Osteocyte (in vitro differentiated cells): Measurements from ENCODE around the gene TEX19. TPM values are rescaled to one million over a fixed set of nuclear protein-coding genes. Genes with fewer than 3 reads are reported as not detected.

Source experiments
- DNase-seq: peaks from one replicate; pipeline ENCODE4 v3.0.0; 2021; ENCODE audit warnings: mixed read lengths; ENCODE audit not compliant: unreplicated experiment; ENCODE audit errors: extremely low spot score
- H3K27ac Mint-ChIP-seq: one replicate; pipeline ENCODE4 v1.8.0; 2021; ENCODE audit warnings: mild to moderate bottlenecking, mixed read lengths; ENCODE audit not compliant: unreplicated experiment
- H3K27me3 Mint-ChIP-seq: one replicate; pipeline ENCODE4 v1.8.0; 2021; ENCODE audit warnings: mixed read lengths; ENCODE audit not compliant: unreplicated experiment
- H3K36me3 Mint-ChIP-seq: one replicate; pipeline ENCODE4 v1.8.0; 2021; ENCODE audit warnings: mixed read lengths; ENCODE audit not compliant: unreplicated experiment
- H3K4me1 Mint-ChIP-seq: one replicate; pipeline ENCODE4 v1.8.0; 2021; ENCODE audit warnings: mixed read lengths; ENCODE audit not compliant: unreplicated experiment
- H3K4me3 Mint-ChIP-seq: one replicate; pipeline ENCODE4 v1.8.0; 2021; ENCODE audit warnings: mild to moderate bottlenecking, moderate library complexity, mixed read lengths; ENCODE audit not compliant: unreplicated experiment
- H3K9me3 Mint-ChIP-seq: one replicate; pipeline ENCODE4 v1.8.0; 2021; ENCODE audit warnings: mixed read lengths; ENCODE audit not compliant: unreplicated experiment
- total RNA-seq: library from RNA; stranded (reverse); gene quantifications from 2 replicates; pipeline ENCODE4 v1.2.1, GENCODE V29; 2021
- TF ChIP-seq, protein P1 (sequence below): fragments of 200-600 bp; sonication (generic); IDR thresholded peaks from 2 replicates; pipeline ENCODE4 v1.5.0; 2021; ENCODE audit warnings: antibody characterized with exemption, mild to moderate bottlenecking, moderate library complexity

Gene TEX19
- total RNA-seq, 1 donor from 2014 or later = not detected

DNA sequence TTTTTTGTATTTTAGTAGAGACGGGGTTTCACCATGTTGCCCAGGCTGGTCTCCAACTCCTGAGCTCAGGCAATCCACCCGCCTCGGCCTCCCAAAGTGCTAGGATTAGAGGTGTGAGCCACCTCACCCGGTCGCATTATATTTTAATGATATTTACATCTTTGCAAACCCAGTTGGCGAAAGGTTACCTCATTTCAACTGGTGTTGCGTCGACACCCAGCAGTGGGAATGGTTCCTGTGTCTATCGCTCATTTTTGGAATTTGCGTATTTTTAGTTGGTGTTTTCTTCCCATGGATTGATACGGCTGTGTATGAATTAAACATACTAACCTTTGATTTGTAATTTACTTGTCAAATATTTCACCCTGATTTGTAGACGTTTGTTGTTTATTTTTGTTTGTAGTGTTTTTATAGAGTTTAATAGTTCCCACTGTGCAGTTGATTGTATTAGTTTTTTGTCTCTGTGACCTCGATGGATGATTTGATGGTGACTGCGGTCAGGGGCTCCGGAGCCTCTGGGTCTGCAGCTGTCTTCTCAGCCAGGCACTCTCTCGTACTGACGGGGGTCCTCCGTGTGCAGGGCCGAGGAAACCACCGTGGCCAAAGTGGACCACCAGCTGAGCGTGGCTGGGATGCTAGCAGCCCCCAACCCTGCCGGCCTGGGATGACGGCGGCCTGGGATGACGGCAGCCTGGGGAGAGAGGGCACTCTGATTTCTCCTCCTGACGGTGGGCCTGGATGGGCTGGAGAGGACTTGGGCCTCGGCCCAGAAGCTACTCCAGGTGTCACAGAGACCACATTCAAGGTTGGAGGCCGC lies 45.6 kb upstream of the TEX19 start:
- H3K4me3 Mint-ChIP-seq = no peak overlapping the region
- peaks cover 26% of the 10 kb centered on the region for H3K27me3 Mint-ChIP-seq
- no peak overlapping the region for H3K27ac Mint-ChIP-seq
- H3K9me3 Mint-ChIP-seq = no peaks in the 10 kb centered on the region
- no peaks in the 10 kb centered on the region for H3K36me3 Mint-ChIP-seq
- TF ChIP-seq, protein P1, sequence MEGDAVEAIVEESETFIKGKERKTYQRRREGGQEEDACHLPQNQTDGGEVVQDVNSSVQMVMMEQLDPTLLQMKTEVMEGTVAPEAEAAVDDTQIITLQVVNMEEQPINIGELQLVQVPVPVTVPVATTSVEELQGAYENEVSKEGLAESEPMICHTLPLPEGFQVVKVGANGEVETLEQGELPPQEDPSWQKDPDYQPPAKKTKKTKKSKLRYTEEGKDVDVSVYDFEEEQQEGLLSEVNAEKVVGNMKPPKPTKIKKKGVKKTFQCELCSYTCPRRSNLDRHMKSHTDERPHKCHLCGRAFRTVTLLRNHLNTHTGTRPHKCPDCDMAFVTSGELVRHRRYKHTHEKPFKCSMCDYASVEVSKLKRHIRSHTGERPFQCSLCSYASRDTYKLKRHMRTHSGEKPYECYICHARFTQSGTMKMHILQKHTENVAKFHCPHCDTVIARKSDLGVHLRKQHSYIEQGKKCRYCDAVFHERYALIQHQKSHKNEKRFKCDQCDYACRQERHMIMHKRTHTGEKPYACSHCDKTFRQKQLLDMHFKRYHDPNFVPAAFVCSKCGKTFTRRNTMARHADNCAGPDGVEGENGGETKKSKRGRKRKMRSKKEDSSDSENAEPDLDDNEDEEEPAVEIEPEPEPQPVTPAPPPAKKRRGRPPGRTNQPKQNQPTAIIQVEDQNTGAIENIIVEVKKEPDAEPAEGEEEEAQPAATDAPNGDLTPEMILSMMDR = no peak
- H3K4me1 Mint-ChIP-seq = peaks cover 2% of the 10 kb centered on the region
- DNase-seq = no peak

DNA sequence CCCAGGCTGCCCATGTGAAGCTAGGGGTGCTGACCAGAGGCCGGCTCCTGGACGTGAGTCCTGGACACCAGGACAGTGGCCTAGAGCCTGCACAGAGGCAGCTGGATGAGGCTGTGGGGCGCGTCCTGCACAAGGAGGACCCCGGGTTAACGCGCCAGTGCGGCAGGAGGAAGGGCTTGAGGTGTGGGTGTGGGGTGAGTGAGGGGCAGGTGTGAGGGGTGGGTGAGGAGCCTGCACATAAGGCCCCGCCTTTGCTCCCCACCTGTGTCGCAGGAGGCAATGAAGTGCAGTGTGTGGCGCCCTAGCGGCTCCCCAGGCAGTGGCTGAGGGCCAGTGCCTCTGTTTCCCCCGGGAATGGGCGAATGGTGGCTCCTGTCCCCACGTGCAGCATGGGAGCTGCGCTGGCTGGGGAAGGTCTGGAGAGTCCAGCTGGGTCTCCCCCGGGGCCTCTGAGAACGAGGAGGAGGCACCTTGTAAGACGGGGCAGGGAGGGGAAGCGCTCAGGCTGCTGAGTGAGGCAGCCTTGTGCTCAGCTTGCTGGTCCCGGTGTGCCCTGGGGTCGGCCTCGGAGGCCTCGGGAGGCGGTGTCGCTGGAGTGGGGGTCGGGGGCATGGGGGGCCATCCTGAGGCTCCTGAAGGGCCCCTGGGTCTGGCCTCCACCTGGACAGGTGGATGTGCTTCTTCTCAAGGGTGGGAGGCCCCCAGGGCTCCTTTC lies 44.9 kb upstream of the TEX19 start:
- no peak for DNase-seq
- Mint-ChIP-seq H3K27me3 (peaks cover 19% of the 10 kb centered on the region), H3K4me1 (peaks cover 2% of the 10 kb centered on the region), H3K9me3 (no peaks in the 10 kb centered on the region), H3K27ac (no peak overlapping the region), H3K36me3 (no peaks in the 10 kb centered on the region), H3K4me3 (no peak overlapping the region)
- TF ChIP-seq, protein P1 = no peak

DNA sequence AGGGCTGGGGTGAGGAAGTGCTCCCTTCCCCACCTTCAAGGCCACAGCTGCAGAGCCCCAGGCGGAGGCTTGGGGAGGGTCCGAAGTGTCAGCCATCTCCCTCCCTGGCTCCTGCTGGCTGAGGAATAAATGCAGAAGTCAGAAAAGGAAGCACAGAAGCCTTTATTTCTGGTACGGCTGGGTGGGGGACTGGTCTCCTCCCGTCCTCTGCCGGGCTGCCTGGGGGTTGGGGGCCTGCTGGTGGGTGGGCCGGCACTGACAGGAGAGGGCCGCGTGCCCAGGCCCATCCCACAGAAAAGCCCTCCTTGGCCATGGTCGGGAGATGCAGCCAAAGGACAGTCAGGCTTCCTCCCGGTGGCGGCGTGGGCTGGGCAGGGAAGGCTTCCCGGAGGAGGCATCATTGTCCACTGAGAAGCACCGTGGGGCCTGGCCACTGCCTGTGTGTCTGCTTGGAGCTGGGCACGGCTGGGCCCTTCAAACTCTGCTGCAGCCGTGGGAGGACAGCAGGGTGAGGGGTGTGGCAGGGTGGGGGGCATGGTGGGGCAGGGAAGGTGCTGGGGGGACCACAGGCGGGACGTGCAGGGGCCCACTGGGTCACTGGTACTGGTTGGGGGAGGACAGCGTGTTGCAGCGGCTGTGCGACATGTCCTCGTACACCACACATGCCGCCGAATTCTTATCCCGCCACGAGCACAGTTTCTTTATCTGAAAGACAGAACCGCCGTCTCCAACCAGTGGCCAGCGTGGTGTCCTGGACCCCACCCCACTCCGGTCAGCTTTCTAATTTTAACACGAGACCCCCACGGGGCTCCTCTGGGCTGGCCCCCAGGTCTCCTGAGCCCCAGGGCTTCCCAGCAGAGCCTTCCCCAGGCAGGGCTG lies 44.1 kb upstream of the TEX19 start:
- no peak for DNase-seq
- Mint-ChIP-seq H3K9me3 (no peaks in the 10 kb centered on the region), H3K27me3 (peaks cover 17% of the 10 kb centered on the region), H3K36me3 (no peaks in the 10 kb centered on the region), H3K4me1 (peaks cover 2% of the 10 kb centered on the region), H3K27ac (no peak overlapping the region), H3K4me3 (no peak overlapping the region)
- TF ChIP-seq, protein P1 = no peak

DNA sequence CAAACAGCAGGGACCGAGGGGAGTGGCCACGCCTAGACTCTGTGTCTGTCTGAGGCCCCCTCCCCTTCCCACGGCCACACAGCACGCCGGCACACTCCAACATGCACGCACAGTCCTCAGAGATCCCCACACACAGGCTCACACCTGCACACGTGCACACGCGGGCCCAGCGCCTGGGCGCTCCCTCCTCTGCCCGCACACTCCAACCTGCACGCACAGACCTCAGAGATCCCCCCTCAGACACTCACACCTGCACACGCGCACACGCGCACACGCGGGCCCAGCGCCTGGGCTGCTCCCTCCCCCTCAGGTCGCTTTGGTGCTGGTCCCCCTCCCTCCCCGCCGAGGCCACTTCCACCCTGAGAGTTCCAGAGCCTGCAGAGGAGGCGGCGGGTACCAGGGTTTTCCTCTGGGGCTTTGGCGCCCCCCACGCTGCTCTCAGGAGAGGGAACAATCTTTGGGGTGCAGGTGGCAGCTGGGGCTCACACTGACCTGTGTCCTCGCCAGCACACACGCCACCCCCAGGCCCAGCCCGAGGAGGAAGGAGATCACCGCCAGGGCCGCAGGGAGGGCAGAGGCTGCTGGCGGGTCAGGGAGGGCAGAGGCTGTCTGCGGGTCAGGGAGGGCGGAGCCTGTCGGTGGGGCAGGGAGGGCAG lies 43.2 kb upstream of the TEX19 start:
- TF ChIP-seq, protein P1 = no peak
- no peak overlapping the region for H3K4me3 Mint-ChIP-seq
- no peak overlapping the region for H3K27ac Mint-ChIP-seq
- no peaks in the 10 kb centered on the region for H3K36me3 Mint-ChIP-seq
- peaks cover 11% of the 10 kb centered on the region for H3K27me3 Mint-ChIP-seq
- no peak for DNase-seq
- peaks cover 2% of the 10 kb centered on the region for H3K4me1 Mint-ChIP-seq
- no peaks in the 10 kb centered on the region for H3K9me3 Mint-ChIP-seq
